Karpas-422 (cell line): ENCODE results near the gene XRCC1. TPM values are rescaled to one million over a fixed set of nuclear protein-coding genes. Genes with fewer than 3 reads are reported as not detected.
A peak's percentile ranks its signal among the peaks of the same experiment; 100 is the strongest.

Source experiments
- DNase-seq: peaks from one replicate; pipeline ENCODE4 v3.0.0-alpha.2; 2015
- H2AFZ ChIP-seq: fragments of 200-600 bp; sonication (generic); 2 replicates; pipeline ENCODE4 v1.6.1; 2014; ENCODE audit warnings: antibody characterized with exemption, low read length, mixed read lengths
- H3K27ac ChIP-seq: fragments of 200-600 bp; sonication (generic); 2 replicates; pipeline ENCODE4 v1.5.1; 2014; ENCODE audit warnings: mild to moderate bottlenecking, low read length, moderate library complexity
- H3K27me3 ChIP-seq: fragments of 200-600 bp; sonication (generic); 2 replicates; pipeline ENCODE4 v1.6.1; 2014; ENCODE audit warnings: low read length, mixed read lengths
- H3K36me3 ChIP-seq: fragments of 200-600 bp; sonication (generic); 2 replicates; pipeline ENCODE4 v1.6.1; 2014; ENCODE audit warnings: low read length, mixed read lengths; ENCODE audit not compliant: insufficient read depth
- H3K4me1 ChIP-seq: fragments of 200-600 bp; sonication (generic); 2 replicates; pipeline ENCODE4 v1.6.1; 2014; ENCODE audit warnings: mild to moderate bottlenecking, low read length, mixed read lengths
- H3K4me2 ChIP-seq: fragments of 200-600 bp; sonication (generic); 2 replicates; pipeline ENCODE4 v1.6.1; 2014; ENCODE audit warnings: low read length, low read depth, mild to moderate bottlenecking; ENCODE audit not compliant: poor library complexity, severe bottlenecking
- H3K4me3 ChIP-seq: fragments of 200-600 bp; sonication (generic); 2 replicates; pipeline ENCODE4 v1.5.1; 2014; ENCODE audit warnings: mild to moderate bottlenecking, antibody characterized with exemption, low read length, mixed read lengths
- H3K79me2 ChIP-seq: fragments of 200-600 bp; sonication (generic); 2 replicates; pipeline ENCODE4 v1.6.1; 2014; ENCODE audit warnings: mild to moderate bottlenecking, low read length, mixed read lengths
- H3K9ac ChIP-seq: fragments of 200-600 bp; sonication (generic); 2 replicates; pipeline ENCODE4 v1.6.0; 2014; ENCODE audit warnings: low read length
- H3K9me2 ChIP-seq: fragments of 200-600 bp; sonication (generic), shearing (Covaris generic); replicated peaks from 2 replicates; pipeline ENCODE4 v1.6.0; 2014; ENCODE audit warnings: mild to moderate bottlenecking, low read length, moderate library complexity; ENCODE audit not compliant: insufficient read depth
- H3K9me3 ChIP-seq: fragments of 300-700, 200-600 bp; sonication (generic); 2 replicates; pipeline ENCODE4 v1.6.1; 2014; ENCODE audit warnings: low read length, mixed read lengths
- H4K20me1 ChIP-seq: fragments of 200-600 bp; sonication (generic); 2 replicates; pipeline ENCODE4 v1.6.1; 2014; ENCODE audit warnings: mild to moderate bottlenecking, antibody characterized with exemption, low read length, low read depth; ENCODE audit not compliant: insufficient read depth
- total RNA-seq: library from RNA; depleted of rRNA; stranded (reverse); fragments of >200 nt; shearing (Covaris generic); gene quantifications from 2 replicates; pipeline ENCODE4 v1.2.3, GENCODE V29; 2014; ENCODE audit warnings: low replicate concordance

XRCC1 gene
- total RNA-seq, 1 experiment from 2014 or later = 40.6 TPM

- H3K9me3 ChIP-seq = no peaks in the 10 kb centered on the region
- no peaks in the 10 kb centered on the region for H3K36me3 ChIP-seq
- peak overlapping the region; percentile 93 for H3K27ac ChIP-seq
- H3K79me2 ChIP-seq = peaks cover 63% of the 10 kb centered on the region
- peaks cover 21% of the 10 kb centered on the region for H3K4me1 ChIP-seq
- peak overlapping the region; percentile 85; the same call in 1 of the 2 replicates for H2AFZ ChIP-seq
- peak overlapping the region; percentile 91 for H3K4me3 ChIP-seq
- H3K4me2 ChIP-seq = peak overlapping the region; percentile 91
- no peaks in the 10 kb centered on the region for H3K9me2 ChIP-seq
- H3K27me3 ChIP-seq = no peaks in the 10 kb centered on the region
- peak; percentile 88 for DNase-seq
- H4K20me1 ChIP-seq = no peaks in the 10 kb centered on the region
- H3K9ac ChIP-seq = peak overlapping the region; percentile 96
Observed at GRCh38 chr19:43618921-43619261, 43.6 kb upstream of the XRCC1 start.

GRCh38 chr19:43616954-43617353 lies 41.6 kb upstream of the XRCC1 start:
- Histone ChIP-seq H3K27ac (no peak overlapping the region), H3K36me3 (peaks cover 3% of the 10 kb centered on the region), H2AFZ (no peak overlapping the region), H4K20me1 (0 out of 2 replicates have a peak, but pooled peaks cover 2% of the 10 kb centered on the region), H3K9ac (no peak overlapping the region), H3K4me3 (no peak overlapping the region), H3K9me3 (no peaks in the 10 kb centered on the region), H3K79me2 (peaks cover 82% of the 10 kb centered on the region), H3K4me2 (no peak overlapping the region), H3K27me3 (no peaks in the 10 kb centered on the region), H3K4me1 (peaks cover 21% of the 10 kb centered on the region), H3K9me2 (no peaks in the 10 kb centered on the region)
- DNase-seq = no peak

DNA sequence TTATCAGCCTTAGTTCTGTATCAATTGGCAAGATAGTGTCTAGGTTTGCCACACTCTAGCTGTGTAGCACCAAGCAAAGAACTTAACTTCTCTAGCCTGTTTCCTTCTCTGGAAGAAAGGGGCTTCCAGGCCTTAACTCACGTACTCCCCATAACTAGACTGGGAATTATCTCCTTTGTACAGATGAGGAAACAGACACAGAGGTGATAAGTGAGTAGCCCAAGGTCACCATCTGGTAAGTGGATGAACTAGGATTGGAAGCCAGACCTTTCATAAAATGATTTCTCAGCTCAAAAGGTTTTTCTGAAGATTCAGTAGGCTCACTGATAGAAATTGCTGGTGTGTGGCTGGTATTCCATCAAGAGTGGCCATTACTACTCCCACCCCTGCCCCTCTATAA lies 41.0 kb upstream of the XRCC1 start:
- H3K4me1 ChIP-seq = peaks cover 21% of the 10 kb centered on the region
- no peak overlapping the region for H3K9ac ChIP-seq
- no peak overlapping the region for H3K4me2 ChIP-seq
- no peaks in the 10 kb centered on the region for H3K9me2 ChIP-seq
- no peaks in the 10 kb centered on the region for H3K9me3 ChIP-seq
- H3K4me3 ChIP-seq = no peak overlapping the region
- peaks cover 3% of the 10 kb centered on the region for H3K36me3 ChIP-seq
- no peak overlapping the region for H2AFZ ChIP-seq
- H3K27me3 ChIP-seq = no peaks in the 10 kb centered on the region
- no peak overlapping the region for H3K27ac ChIP-seq
- 0 out of 2 replicates have a peak, but pooled peaks cover 7% of the 10 kb centered on the region for H4K20me1 ChIP-seq
- DNase-seq = no peak
- H3K79me2 ChIP-seq = peaks cover 89% of the 10 kb centered on the region

- Histone ChIP-seq H3K27me3 (no peaks in the 10 kb centered on the region), H3K4me2 (no peak overlapping the region), H3K9me2 (no peaks in the 10 kb centered on the region), H3K9ac (no peak overlapping the region), H3K27ac (no peak overlapping the region), H3K4me3 (no peak overlapping the region), H3K4me1 (peaks cover 3% of the 10 kb centered on the region), H3K79me2 (peaks cover 81% of the 10 kb centered on the region), H3K36me3 (peaks cover 3% of the 10 kb centered on the region), H3K9me3 (no peaks in the 10 kb centered on the region), H2AFZ (no peak overlapping the region), H4K20me1 (0 out of 2 replicates have a peak, but pooled peaks cover 9% of the 10 kb centered on the region)
- DNase-seq = no peak
Observed at GRCh38 chr19:43612374-43612773, 37.0 kb upstream of the XRCC1 start.

- Histone ChIP-seq H3K4me2 (no peak within 1 kb of the TSS), H3K4me1 (peaks cover 9% of the 10 kb centered on the region), H3K9ac (no peak within 1 kb of the TSS), H3K27ac (no peak within 1 kb of the TSS), H3K4me3 (no peak within 1 kb of the TSS), H3K79me2 (peaks cover 75% of the 10 kb centered on the region), H4K20me1 (peaks cover 9% of the 10 kb centered on the region; the same call in 1 of the 2 replicates), H3K27me3 (no peaks in the 10 kb centered on the region), H3K9me2 (no peaks in the 10 kb centered on the region), H3K36me3 (peaks cover 3% of the 10 kb centered on the region), H2AFZ (no peak within 1 kb of the TSS), H3K9me3 (no peaks in the 10 kb centered on the region)
- DNase-seq = no peak
Observed at GRCh38 chr19:43611788-43612187, 36.5 kb upstream of the XRCC1 start, which contains the start of gene SRRM5. Gene SRRM5, plus strand, starts transcription at chr19:43612088. Its CDS starts 34 bp downstream, at chr19:43612122.

GRCh38 chr19:43610493-43610892 lies 35.2 kb upstream of the XRCC1 start:
- Histone ChIP-seq H3K36me3 (peaks cover 3% of the 10 kb centered on the region), H3K9ac (no peak overlapping the region), H3K79me2 (peaks cover 63% of the 10 kb centered on the region), H2AFZ (no peak overlapping the region), H3K27ac (no peak overlapping the region), H3K4me2 (no peak overlapping the region), H3K9me2 (no peaks in the 10 kb centered on the region), H3K9me3 (no peaks in the 10 kb centered on the region), H4K20me1 (peaks cover 9% of the 10 kb centered on the region; the same call in 1 of the 2 replicates), H3K4me1 (peaks cover 15% of the 10 kb centered on the region), H3K4me3 (no peak overlapping the region), H3K27me3 (no peaks in the 10 kb centered on the region)
- no peak for DNase-seq

DNA sequence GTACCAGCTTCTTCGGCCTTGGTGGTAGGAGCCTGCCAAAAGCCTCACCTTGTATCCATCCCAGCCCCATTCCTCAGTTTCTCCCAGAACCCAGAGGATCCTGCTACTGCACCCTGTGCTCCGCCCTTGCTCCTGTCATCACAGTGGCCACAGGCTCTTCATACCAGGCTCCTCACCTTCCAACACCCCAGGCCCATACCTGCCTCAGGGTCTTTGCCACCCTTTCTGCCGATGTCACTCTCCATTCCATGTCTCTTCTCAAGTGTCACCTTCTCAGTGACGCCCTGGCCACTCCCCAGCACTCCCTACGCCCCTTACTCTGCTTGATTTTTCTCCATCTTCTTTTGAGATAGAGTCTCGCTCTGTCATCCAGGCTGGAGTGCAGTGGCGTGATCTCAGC lies 34.5 kb upstream of the XRCC1 start:
- H3K9me2 ChIP-seq = no peaks in the 10 kb centered on the region
- no peaks in the 10 kb centered on the region for H3K9me3 ChIP-seq
- peaks cover 9% of the 10 kb centered on the region; the same call in 1 of the 2 replicates for H4K20me1 ChIP-seq
- no peak overlapping the region for H3K9ac ChIP-seq
- no peak for DNase-seq
- no peak overlapping the region for H2AFZ ChIP-seq
- H3K4me3 ChIP-seq = no peak overlapping the region
- H3K4me1 ChIP-seq = peaks cover 15% of the 10 kb centered on the region
- H3K79me2 ChIP-seq = peaks cover 61% of the 10 kb centered on the region
- no peak overlapping the region for H3K4me2 ChIP-seq
- peaks cover 3% of the 10 kb centered on the region for H3K36me3 ChIP-seq
- H3K27me3 ChIP-seq = no peaks in the 10 kb centered on the region
- H3K27ac ChIP-seq = no peak overlapping the region

- H3K4me1 ChIP-seq = peaks cover 28% of the 10 kb centered on the region
- H3K36me3 ChIP-seq = peaks cover 4% of the 10 kb centered on the region
- DNase-seq = no peak
- H3K9me3 ChIP-seq = no peaks in the 10 kb centered on the region
- no peak overlapping the region for H3K9ac ChIP-seq
- H3K27ac ChIP-seq = no peak overlapping the region
- peaks cover 42% of the 10 kb centered on the region for H3K79me2 ChIP-seq
- H3K27me3 ChIP-seq = no peaks in the 10 kb centered on the region
- H3K9me2 ChIP-seq = no peaks in the 10 kb centered on the region
- peaks cover 9% of the 10 kb centered on the region; the same call in 1 of the 2 replicates for H4K20me1 ChIP-seq
- H3K4me2 ChIP-seq = no peak overlapping the region
- no peak overlapping the region for H2AFZ ChIP-seq
- no peak overlapping the region for H3K4me3 ChIP-seq
Observed at GRCh38 chr19:43607238-43608205, 32.2 kb upstream of the XRCC1 start.
